Type B pancreatic cell (in vitro differentiated cells): ENCODE results near the gene DSCAM. TPM values are rescaled to one million over a fixed set of nuclear protein-coding genes. Genes with fewer than 3 reads are reported as not detected.

Source experiments
- DNase-seq: peaks from one replicate; pipeline ENCODE4 v3.0.0; 2021; ENCODE audit warnings: mixed read lengths; ENCODE audit not compliant: unreplicated experiment; ENCODE audit errors: extremely low spot score
- H3K27ac Mint-ChIP-seq: 2 replicates; pipeline ENCODE4 v1.8.0; 2021; ENCODE audit warnings: mild to moderate bottlenecking, mixed read lengths
- H3K27me3 Mint-ChIP-seq: 2 replicates; pipeline ENCODE4 v1.8.0; 2021; ENCODE audit warnings: mixed read lengths
- H3K36me3 Mint-ChIP-seq: 2 replicates; pipeline ENCODE4 v1.8.0; 2021; ENCODE audit warnings: mixed read lengths
- H3K4me1 Mint-ChIP-seq: one replicate; pipeline ENCODE4 v1.8.0; 2021; ENCODE audit warnings: mixed read lengths; ENCODE audit not compliant: unreplicated experiment
- H3K4me3 Mint-ChIP-seq: 2 replicates; pipeline ENCODE4 v1.8.0; 2021; ENCODE audit warnings: mild to moderate bottlenecking, mixed read lengths
- H3K9me3 Mint-ChIP-seq: 2 replicates; pipeline ENCODE4 v1.8.0; 2021; ENCODE audit warnings: mixed read lengths
- total RNA-seq: library from RNA; stranded (reverse); gene quantifications from 2 replicates; pipeline ENCODE4 v1.2.1, GENCODE V29; 2021; ENCODE audit warnings: low replicate concordance
- TF ChIP-seq, protein P1 (sequence below): fragments of 200-600 bp; sonication (generic); conservative IDR thresholded peaks from 2 replicates; pipeline ENCODE4 v1.5.0; 2021; ENCODE audit warnings: antibody characterized with exemption, mild to moderate bottlenecking

DSCAM gene
- total RNA-seq, 1 donor from 2014 or later, result 1.4 TPM

DNA sequence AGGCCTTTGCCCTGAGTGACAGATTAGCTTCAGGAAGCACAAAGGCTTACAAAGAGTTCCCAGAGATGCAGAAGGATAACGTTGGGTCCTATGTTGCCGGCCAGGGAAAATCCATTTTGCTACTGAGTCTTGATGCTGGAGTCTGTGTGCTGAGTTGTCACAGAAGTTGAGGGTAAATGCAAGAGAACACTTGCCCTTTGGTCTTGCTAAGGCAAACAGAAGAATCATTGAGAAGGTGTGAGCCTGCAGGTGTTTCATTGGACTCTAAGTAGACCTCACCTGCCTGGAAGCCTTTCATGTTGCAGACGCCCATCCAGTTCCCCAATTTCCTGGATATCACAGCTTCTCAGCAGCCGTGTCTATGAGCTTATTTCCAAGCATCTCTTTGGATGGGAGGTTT, 874.5 kb downstream of the DSCAM start:
- TF ChIP-seq, protein P1, sequence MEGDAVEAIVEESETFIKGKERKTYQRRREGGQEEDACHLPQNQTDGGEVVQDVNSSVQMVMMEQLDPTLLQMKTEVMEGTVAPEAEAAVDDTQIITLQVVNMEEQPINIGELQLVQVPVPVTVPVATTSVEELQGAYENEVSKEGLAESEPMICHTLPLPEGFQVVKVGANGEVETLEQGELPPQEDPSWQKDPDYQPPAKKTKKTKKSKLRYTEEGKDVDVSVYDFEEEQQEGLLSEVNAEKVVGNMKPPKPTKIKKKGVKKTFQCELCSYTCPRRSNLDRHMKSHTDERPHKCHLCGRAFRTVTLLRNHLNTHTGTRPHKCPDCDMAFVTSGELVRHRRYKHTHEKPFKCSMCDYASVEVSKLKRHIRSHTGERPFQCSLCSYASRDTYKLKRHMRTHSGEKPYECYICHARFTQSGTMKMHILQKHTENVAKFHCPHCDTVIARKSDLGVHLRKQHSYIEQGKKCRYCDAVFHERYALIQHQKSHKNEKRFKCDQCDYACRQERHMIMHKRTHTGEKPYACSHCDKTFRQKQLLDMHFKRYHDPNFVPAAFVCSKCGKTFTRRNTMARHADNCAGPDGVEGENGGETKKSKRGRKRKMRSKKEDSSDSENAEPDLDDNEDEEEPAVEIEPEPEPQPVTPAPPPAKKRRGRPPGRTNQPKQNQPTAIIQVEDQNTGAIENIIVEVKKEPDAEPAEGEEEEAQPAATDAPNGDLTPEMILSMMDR, result no peak
- DNase-seq, result no peak
- Mint-ChIP-seq H3K4me3 (peak overlapping the region; percentile 22), H3K4me1 (peaks cover 16% of the 10 kb centered on the region), H3K27ac (peak overlapping the region; percentile 51), H3K27me3 (no peaks in the 10 kb centered on the region), H3K36me3 (no peaks in the 10 kb centered on the region), H3K9me3 (no peaks in the 10 kb centered on the region)

DNA sequence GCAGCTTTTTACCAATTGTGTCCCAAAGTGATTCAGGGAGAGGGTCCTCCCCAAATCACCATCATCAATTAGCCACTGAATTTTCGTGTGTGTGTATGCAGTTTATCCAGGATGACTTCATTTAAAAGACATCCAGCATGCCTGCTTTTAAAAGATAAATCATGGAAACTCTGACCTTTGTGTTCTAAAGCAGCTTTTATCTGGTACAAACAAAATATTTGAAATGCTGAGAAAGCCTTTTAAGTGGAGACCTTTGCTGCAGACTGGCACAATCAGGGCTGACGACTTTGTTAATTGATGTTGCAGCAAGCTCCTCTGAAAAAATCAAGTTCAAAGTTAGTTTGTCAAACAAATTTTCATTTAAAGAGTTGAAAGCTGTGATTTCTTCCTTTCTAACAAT, 875.0 kb downstream of the DSCAM start:
- DNase-seq, result no peak
- H3K27ac Mint-ChIP-seq, result peak overlapping the region; percentile 51
- H3K4me3 Mint-ChIP-seq, result peak overlapping the region; percentile 22
- no peaks in the 10 kb centered on the region for H3K9me3 Mint-ChIP-seq
- H3K4me1 Mint-ChIP-seq, result peaks cover 16% of the 10 kb centered on the region
- H3K36me3 Mint-ChIP-seq, result no peaks in the 10 kb centered on the region
- H3K27me3 Mint-ChIP-seq, result no peaks in the 10 kb centered on the region
- TF ChIP-seq, protein P1, result no peak

DNA sequence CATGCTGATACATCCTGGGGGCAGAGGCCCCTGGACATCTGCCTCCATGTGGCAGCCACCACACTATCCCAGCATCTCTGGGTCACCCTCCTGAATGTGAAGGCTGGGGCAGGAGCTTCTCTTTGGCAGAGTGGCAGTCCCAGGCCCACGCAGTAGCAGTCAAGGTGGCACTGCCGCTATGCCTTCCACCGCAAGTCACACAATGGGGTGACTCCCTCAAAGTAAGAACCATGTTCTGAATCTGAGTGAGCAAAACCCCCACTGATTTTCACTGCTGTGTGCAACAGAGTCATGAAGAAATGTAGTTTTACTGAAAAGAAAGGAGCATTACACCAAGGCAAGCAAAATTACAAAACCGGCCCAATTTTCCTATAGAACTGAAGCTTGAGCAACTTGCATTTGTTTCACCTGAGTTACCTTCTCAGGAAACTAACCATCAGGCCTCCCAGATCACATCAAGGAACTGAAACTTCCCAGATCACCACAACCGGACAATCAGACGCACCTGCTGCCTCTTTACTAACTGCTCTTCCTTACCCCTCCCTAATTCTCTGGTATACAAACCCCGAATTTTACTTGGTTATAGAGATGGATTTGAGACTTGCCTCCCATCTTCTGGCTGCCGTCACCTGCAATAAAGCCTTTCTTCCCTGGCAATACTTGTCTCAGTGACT, 877.1 kb downstream of the DSCAM start:
- TF ChIP-seq, protein P1, result no peak
- Mint-ChIP-seq H3K27ac (no peak overlapping the region), H3K27me3 (no peaks in the 10 kb centered on the region), H3K4me3 (no peak overlapping the region), H3K36me3 (no peaks in the 10 kb centered on the region), H3K9me3 (no peaks in the 10 kb centered on the region), H3K4me1 (peaks cover 16% of the 10 kb centered on the region)
- DNase-seq, result no peak

DNA sequence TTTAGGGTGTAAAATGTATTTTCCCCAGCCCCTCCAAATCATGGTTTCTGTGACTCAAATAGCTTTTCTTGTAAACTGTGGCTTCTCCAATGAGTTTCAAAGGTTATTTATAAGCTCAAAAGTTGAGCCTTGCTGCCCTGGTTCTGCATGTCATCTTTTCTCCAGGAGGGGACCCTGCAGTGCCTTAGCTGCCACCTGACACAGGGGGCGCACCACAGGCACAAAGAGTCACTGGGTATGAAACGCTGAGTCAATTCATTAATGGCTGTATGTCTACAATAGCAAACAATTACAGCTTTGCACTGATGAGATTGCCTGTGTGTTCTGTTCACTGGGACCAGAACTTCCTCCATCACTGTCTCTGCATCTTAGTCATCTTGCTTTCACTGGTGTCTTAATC, 878.9 kb downstream of the DSCAM start:
- TF ChIP-seq, protein P1, result no peak
- H3K27ac Mint-ChIP-seq, result no peak overlapping the region
- peaks cover 16% of the 10 kb centered on the region for H3K4me1 Mint-ChIP-seq
- no peak overlapping the region for H3K4me3 Mint-ChIP-seq
- H3K27me3 Mint-ChIP-seq, result peaks cover 2% of the 10 kb centered on the region
- H3K9me3 Mint-ChIP-seq, result peaks cover 1% of the 10 kb centered on the region
- no peaks in the 10 kb centered on the region for H3K36me3 Mint-ChIP-seq
- no peak for DNase-seq

DNA sequence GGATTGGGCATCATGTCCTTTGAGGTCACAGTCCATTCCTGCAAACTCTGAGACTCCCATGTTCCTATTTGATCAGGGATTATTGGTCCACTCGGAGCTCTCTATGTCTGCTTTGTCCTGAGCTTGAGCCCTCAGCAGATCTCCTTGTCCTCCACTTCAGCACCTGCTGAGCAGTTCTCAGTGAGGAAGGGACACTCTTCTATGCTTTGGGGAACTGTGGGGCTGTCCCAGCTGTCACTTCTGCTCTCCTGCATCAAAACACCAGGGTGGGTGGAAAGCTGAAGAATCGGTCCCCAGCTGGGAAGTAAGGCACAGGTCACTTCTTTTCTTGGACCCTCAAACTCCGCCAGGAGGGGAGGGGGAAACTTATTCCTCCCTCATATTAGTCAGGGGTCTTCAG, 880.2 kb downstream of the DSCAM start:
- Mint-ChIP-seq H3K27me3 (peaks cover 5% of the 10 kb centered on the region), H3K9me3 (peaks cover 7% of the 10 kb centered on the region), H3K4me1 (peaks cover 3% of the 10 kb centered on the region), H3K36me3 (no peaks in the 10 kb centered on the region), H3K4me3 (no peak overlapping the region), H3K27ac (no peak overlapping the region)
- DNase-seq, result no peak
- TF ChIP-seq, protein P1, result no peak

DNA sequence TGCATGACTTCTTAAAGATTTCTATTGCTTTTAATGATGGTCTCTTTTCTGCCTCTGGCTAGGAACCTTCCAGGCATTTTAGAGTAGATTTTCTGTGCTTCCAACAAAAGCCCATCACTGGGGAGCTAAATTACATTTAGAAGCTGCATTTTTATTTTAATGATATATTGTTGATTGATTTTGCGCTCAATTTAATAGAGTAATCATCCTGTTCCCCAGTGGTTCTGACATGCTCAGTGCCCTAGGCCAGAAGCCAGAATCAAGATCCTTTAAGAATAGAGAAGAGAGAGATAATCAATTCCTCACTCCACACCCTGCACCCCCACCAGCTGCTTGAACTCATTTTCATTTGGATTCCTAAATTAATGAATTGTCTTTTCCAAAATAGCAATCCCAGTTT, 881.9 kb downstream of the DSCAM start:
- H3K9me3 Mint-ChIP-seq, result peaks cover 13% of the 10 kb centered on the region
- no peak overlapping the region for H3K27ac Mint-ChIP-seq
- TF ChIP-seq, protein P1, result no peak
- DNase-seq, result no peak
- no peak overlapping the region for H3K4me3 Mint-ChIP-seq
- H3K27me3 Mint-ChIP-seq, result peaks cover 5% of the 10 kb centered on the region
- H3K36me3 Mint-ChIP-seq, result peaks cover 1% of the 10 kb centered on the region
- H3K4me1 Mint-ChIP-seq, result no peaks in the 10 kb centered on the region
